GM23338 (cell line): ENCODE measurements around the gene STXBP2. TPM values are rescaled to one million over a fixed set of nuclear protein-coding genes. Genes with fewer than 3 reads are reported as not detected.

Experiments used
- ATAC-seq: fragments of 200-7000 bp; cut with Tn5 transposase; 3 replicates; pipeline ENCODE4 v1.9.1; 2020
- DNase-seq: peaks from one replicate; pipeline ENCODE4 v3.0.0-alpha.2; 2015; ENCODE audit warnings: low spot score
- H2AFZ ChIP-seq: fragments of 200-600 bp; sonication (generic); 2 replicates; pipeline ENCODE4 v1.8.0; 2016; ENCODE audit warnings: antibody characterized with exemption, mild to moderate bottlenecking, moderate library complexity
- H3F3A ChIP-seq: fragments of 200-600 bp; sonication (generic); replicated peaks from 2 replicates; pipeline ENCODE4 v1.8.0; 2017; ENCODE audit warnings: antibody characterized with exemption, mixed run types, low read depth
- H3K27ac ChIP-seq: fragments of 200-600 bp; sonication (generic); 2 replicates; pipeline ENCODE4 v1.6.1; 2016; ENCODE audit warnings: low read depth
- H3K27me3 ChIP-seq: fragments of 200-600 bp; sonication (generic); 2 replicates; pipeline ENCODE4 v1.8.0; 2016; ENCODE audit warnings: mild to moderate bottlenecking, mixed run types, moderate library complexity; ENCODE audit not compliant: insufficient read depth
- H3K36me3 ChIP-seq: fragments of 200-600 bp; sonication (generic); 2 replicates; pipeline ENCODE4 v1.8.0; 2016; ENCODE audit warnings: mild to moderate bottlenecking; ENCODE audit not compliant: insufficient read depth
- H3K4me1 ChIP-seq: fragments of 200-600 bp; sonication (generic); 2 replicates; pipeline ENCODE4 v1.8.0; 2016; ENCODE audit warnings: mild to moderate bottlenecking, moderate library complexity; ENCODE audit not compliant: insufficient read depth
- H3K4me2 ChIP-seq: fragments of 200-600 bp; sonication (generic); 2 replicates; pipeline ENCODE4 v1.7.1; 2017; ENCODE audit warnings: mixed run types
- H3K4me3 ChIP-seq: fragments of 200-600 bp; sonication (generic); 2 replicates; pipeline ENCODE4 v1.6.1; 2016; ENCODE audit warnings: mixed run types
- H3K79me2 ChIP-seq: fragments of 200-600 bp; sonication (generic); replicated peaks from 2 replicates; pipeline ENCODE4 v1.8.0; 2017; ENCODE audit warnings: mild to moderate bottlenecking; ENCODE audit not compliant: insufficient read depth
- H3K9me2 ChIP-seq: fragments of 200-600 bp; sonication (generic); 2 replicates; pipeline ENCODE4 v1.8.0; 2017; ENCODE audit not compliant: insufficient read depth
- H4K20me1 ChIP-seq: fragments of 200-600 bp; sonication (generic); replicated peaks from 2 replicates; pipeline ENCODE4 v1.8.0; 2017; ENCODE audit warnings: mild to moderate bottlenecking; ENCODE audit not compliant: insufficient read depth
- H3K27ac Mint-ChIP-seq: 2 replicates; pipeline ENCODE4 v1.8.0; 2020; ENCODE audit warnings: inconsistent platforms, mild to moderate bottlenecking, moderate library complexity, mixed read lengths
- H3K27me3 Mint-ChIP-seq: 3 replicates; pipeline ENCODE4 v1.8.0; 2022; ENCODE audit warnings: low read depth, mild to moderate bottlenecking, moderate library complexity, mixed read lengths, inconsistent platforms; ENCODE audit not compliant: insufficient read depth, poor library complexity
- H3K36me3 Mint-ChIP-seq: 3 replicates; pipeline ENCODE4 v1.8.0; 2021; ENCODE audit warnings: low read depth, mild to moderate bottlenecking, inconsistent platforms, moderate library complexity, mixed read lengths
- H3K4me1 Mint-ChIP-seq: 3 replicates; pipeline ENCODE4 v1.8.0; 2020; ENCODE audit warnings: mild to moderate bottlenecking, inconsistent platforms, mixed read lengths
- H3K4me3 Mint-ChIP-seq: 3 replicates; pipeline ENCODE4 v1.8.0; 2021; ENCODE audit warnings: moderate library complexity, mild to moderate bottlenecking, inconsistent platforms, mixed read lengths
- H3K9me3 Mint-ChIP-seq: 3 replicates; pipeline ENCODE4 v1.8.0; 2020; ENCODE audit warnings: moderate library complexity, mild to moderate bottlenecking, inconsistent platforms, mixed read lengths
- CREB1 ChIP-seq: fragments of 250-450 bp; sonication (Bioruptor Pico); IDR thresholded peaks from 2 replicates; pipeline ENCODE4 v1.5.0; 2020; ENCODE audit warnings: low read depth, mild to moderate bottlenecking, moderate library complexity
- EZH2phosphoT487 ChIP-seq: fragments of 200-600 bp; sonication (generic); IDR thresholded peaks from one replicate; pipeline ENCODE4 v1.8.1; 2018; ENCODE audit warnings: antibody characterized with exemption; ENCODE audit not compliant: unreplicated experiment
- JUNB ChIP-seq: IDR thresholded peaks from one replicate; pipeline ENCODE4 v1.6.1; 2016; ENCODE audit warnings: antibody characterized with exemption; ENCODE audit not compliant: unreplicated experiment
- NANOG ChIP-seq: IDR thresholded peaks from 2 replicates; pipeline ENCODE4 v1.6.1; 2016; ENCODE audit warnings: antibody characterized with exemption, borderline replicate concordance
- STAT1 ChIP-seq: IDR thresholded peaks from one replicate; pipeline ENCODE4 v1.6.1; 2016; ENCODE audit warnings: antibody characterized with exemption; ENCODE audit not compliant: unreplicated experiment
- ZNF114 ChIP-seq: fragments of 250-450 bp; sonication (Bioruptor Pico); IDR thresholded peaks from 2 replicates; pipeline ENCODE4 v1.5.0; 2020; ENCODE audit warnings: mild to moderate bottlenecking, moderate library complexity
- polyA plus RNA-seq: library from polyadenylated mRNA; unstranded; fragments of >200 nt; fragmentation: Nextera tagmentation; extraction: Ambion mirVana; gene quantifications from 2 replicates; pipeline ENCODE4 v1.2.1, GENCODE V29; 2016
- total RNA-seq: library from RNA; depleted of rRNA; stranded (reverse); fragments of >200 nt; shearing (Covaris generic); gene quantifications from 2 replicates; pipeline ENCODE4 v1.2.3, GENCODE V29; 2014
- TF ChIP-seq, protein P1 (sequence below): fragments of 250-450 bp; sonication (Bioruptor Pico); IDR thresholded peaks from 2 replicates; pipeline ENCODE4 v1.5.0; 2020; ENCODE audit warnings: mild to moderate bottlenecking, moderate library complexity
- TF ChIP-seq, protein P2 (sequence below): IDR thresholded peaks from one replicate; pipeline ENCODE4 v1.6.1; 2018; ENCODE audit warnings: antibody characterized with exemption; ENCODE audit not compliant: unreplicated experiment

Gene STXBP2
- total and polyA plus RNA-seq, 2 experiments from 2014 or later: 42.6 to 55.8 TPM

DNA sequence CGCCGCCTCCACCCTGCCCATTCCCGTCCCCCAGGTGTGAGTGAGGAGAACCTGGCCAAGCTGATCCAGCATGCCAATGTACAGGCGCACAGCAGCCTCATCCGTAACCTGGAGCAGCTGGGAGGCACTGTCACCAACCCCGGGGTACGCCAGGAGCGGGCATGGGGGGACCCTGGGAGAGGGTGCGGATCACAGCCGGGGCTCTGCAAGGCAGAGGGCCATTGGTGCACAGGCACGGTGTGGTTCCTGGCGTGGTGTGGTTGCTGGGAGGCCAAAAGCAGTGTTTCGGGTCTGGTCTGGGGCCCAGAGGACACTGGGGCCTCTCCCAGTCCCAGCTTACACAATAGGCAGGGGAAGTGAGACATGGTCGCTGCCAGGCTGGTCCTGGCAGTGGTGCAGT lies 8.3 kb downstream of the STXBP2 start (continued):
- TF ChIP-seq, protein P1, sequence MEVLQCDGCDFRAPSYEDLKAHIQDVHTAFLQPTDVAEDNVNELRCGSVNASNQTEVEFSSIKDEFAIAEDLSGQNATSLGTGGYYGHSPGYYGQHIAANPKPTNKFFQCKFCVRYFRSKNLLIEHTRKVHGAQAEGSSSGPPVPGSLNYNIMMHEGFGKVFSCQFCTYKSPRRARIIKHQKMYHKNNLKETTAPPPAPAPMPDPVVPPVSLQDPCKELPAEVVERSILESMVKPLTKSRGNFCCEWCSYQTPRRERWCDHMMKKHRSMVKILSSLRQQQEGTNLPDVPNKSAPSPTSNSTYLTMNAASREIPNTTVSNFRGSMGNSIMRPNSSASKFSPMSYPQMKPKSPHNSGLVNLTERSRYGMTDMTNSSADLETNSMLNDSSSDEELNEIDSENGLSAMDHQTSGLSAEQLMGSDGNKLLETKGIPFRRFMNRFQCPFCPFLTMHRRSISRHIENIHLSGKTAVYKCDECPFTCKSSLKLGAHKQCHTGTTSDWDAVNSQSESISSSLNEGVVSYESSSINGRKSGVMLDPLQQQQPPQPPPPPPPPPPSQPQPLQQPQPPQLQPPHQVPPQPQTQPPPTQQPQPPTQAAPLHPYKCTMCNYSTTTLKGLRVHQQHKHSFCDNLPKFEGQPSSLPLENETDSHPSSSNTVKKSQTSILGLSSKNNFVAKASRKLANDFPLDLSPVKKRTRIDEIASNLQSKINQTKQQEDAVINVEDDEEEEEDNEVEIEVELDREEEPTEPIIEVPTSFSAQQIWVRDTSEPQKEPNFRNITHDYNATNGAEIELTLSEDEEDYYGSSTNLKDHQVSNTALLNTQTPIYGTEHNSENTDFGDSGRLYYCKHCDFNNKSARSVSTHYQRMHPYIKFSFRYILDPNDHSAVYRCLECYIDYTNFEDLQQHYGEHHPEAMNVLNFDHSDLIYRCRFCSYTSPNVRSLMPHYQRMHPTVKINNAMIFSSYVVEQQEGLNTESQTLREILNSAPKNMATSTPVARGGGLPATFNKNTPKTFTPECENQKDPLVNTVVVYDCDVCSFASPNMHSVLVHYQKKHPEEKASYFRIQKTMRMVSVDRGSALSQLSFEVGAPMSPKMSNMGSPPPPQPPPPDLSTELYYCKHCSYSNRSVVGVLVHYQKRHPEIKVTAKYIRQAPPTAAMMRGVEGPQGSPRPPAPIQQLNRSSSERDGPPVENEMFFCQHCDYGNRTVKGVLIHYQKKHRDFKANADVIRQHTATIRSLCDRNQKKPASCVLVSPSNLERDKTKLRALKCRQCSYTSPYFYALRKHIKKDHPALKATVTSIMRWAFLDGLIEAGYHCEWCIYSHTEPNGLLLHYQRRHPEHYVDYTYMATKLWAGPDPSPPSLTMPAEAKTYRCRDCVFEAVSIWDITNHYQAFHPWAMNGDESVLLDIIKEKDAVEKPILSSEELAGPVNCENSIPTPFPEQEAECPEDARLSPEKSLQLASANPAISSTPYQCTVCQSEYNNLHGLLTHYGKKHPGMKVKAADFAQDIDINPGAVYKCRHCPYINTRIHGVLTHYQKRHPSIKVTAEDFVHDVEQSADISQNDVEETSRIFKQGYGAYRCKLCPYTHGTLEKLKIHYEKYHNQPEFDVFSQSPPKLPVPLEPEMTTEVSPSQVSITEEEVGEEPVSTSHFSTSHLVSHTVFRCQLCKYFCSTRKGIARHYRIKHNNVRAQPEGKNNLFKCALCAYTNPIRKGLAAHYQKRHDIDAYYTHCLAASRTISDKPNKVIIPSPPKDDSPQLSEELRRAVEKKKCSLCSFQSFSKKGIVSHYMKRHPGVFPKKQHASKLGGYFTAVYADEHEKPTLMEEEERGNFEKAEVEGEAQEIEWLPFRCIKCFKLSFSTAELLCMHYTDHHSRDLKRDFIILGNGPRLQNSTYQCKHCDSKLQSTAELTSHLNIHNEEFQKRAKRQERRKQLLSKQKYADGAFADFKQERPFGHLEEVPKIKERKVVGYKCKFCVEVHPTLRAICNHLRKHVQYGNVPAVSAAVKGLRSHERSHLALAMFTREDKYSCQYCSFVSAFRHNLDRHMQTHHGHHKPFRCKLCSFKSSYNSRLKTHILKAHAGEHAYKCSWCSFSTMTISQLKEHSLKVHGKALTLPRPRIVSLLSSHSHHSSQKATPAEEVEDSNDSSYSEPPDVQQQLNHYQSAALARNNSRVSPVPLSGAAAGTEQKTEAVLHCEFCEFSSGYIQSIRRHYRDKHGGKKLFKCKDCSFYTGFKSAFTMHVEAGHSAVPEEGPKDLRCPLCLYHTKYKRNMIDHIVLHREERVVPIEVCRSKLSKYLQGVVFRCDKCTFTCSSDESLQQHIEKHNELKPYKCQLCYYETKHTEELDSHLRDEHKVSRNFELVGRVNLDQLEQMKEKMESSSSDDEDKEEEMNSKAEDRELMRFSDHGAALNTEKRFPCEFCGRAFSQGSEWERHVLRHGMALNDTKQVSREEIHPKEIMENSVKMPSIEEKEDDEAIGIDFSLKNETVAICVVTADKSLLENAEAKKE (CRISPR knock-in tag): no peak
- TF ChIP-seq STAT1: no peak
- no peak for TF ChIP-seq EZH2phosphoT487

DNA sequence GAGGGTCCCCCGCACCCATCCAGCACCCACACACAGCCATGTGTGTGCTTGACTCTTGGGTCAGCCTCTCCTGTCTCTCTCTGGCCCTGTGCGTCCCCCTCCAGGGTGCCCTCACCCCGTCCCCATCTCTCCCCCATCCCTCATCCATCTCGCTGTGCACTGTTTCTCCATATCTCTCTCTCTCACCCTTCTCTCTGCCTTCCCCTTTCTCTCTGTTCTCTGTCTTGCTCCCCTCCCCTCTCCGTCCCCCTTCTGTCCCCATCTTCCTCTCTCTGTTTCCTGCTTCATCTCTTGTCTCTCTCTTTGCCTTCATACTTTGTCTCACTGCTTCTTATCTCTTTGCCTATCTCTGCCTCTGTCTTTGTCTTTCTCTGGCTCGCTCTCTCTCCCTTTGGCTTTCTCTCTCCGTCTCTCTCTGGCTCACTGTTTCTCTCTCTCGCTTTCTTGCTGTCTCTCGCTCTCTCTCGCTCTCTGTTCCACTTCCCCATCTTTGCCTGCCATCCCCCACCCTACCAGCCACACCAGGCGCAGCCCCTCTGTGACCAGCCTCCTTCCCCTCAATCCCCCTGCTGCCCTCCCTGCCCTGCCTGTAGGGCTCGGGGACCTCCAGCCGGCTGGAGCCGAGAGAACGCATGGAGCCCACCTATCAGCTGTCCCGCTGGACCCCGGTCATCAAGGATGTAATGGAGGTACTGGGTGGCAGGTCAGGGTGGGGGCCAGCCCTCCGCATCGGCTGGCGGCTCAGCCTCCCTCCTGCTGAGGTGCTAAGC lies 8.9 kb downstream of the STXBP2 start:
- no peaks in the 10 kb centered on the region for H3K9me3 Mint-ChIP-seq
- peaks cover 3% of the 10 kb centered on the region; the same call in 1 of the 3 replicates for H3K36me3 Mint-ChIP-seq
- no peak overlapping the region; the same call in 2 of the 3 replicates for H3K4me3 Mint-ChIP-seq
- H3K27me3 Mint-ChIP-seq: peaks cover 13% of the 10 kb centered on the region
- H3K4me1 ChIP-seq: no peaks in the 10 kb centered on the region
- DNase-seq (no peak), ATAC-seq (no peak)
- no peaks in the 10 kb centered on the region for H3F3A ChIP-seq
- H3K4me2 ChIP-seq: no peak overlapping the region
- H3K27ac Mint-ChIP-seq: no peak overlapping the region
- H3K27me3 ChIP-seq: peaks cover 3% of the 10 kb centered on the region; the same call in 1 of the 2 replicates
- H3K36me3 ChIP-seq: no peaks in the 10 kb centered on the region
- no peaks in the 10 kb centered on the region for H3K4me1 Mint-ChIP-seq
- no peaks in the 10 kb centered on the region for H3K79me2 ChIP-seq
- no peak overlapping the region for H2AFZ ChIP-seq
- H4K20me1 ChIP-seq: no peaks in the 10 kb centered on the region; the same call in 1 of the 2 replicates
- no peaks in the 10 kb centered on the region for H3K9me2 ChIP-seq
- H3K27ac ChIP-seq: no peak overlapping the region
- no peak overlapping the region for H3K4me3 ChIP-seq
- no peak for TF ChIP-seq CREB1
- TF ChIP-seq, protein P2, sequence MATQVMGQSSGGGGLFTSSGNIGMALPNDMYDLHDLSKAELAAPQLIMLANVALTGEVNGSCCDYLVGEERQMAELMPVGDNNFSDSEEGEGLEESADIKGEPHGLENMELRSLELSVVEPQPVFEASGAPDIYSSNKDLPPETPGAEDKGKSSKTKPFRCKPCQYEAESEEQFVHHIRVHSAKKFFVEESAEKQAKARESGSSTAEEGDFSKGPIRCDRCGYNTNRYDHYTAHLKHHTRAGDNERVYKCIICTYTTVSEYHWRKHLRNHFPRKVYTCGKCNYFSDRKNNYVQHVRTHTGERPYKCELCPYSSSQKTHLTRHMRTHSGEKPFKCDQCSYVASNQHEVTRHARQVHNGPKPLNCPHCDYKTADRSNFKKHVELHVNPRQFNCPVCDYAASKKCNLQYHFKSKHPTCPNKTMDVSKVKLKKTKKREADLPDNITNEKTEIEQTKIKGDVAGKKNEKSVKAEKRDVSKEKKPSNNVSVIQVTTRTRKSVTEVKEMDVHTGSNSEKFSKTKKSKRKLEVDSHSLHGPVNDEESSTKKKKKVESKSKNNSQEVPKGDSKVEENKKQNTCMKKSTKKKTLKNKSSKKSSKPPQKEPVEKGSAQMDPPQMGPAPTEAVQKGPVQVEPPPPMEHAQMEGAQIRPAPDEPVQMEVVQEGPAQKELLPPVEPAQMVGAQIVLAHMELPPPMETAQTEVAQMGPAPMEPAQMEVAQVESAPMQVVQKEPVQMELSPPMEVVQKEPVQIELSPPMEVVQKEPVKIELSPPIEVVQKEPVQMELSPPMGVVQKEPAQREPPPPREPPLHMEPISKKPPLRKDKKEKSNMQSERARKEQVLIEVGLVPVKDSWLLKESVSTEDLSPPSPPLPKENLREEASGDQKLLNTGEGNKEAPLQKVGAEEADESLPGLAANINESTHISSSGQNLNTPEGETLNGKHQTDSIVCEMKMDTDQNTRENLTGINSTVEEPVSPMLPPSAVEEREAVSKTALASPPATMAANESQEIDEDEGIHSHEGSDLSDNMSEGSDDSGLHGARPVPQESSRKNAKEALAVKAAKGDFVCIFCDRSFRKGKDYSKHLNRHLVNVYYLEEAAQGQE: no peak
- no peak for TF ChIP-seq JUNB
- TF ChIP-seq ZNF114: no peak
- no peak for TF ChIP-seq NANOG
